HepG2 (cell line): ENCODE data around the gene LIPC. TPM values are rescaled to one million over a fixed set of nuclear protein-coding genes. Genes with fewer than 3 reads are reported as not detected.

Experiments
- ATAC-seq: fragments of 200-7000 bp; cut with Tn5 transposase; 3 replicates; pipeline ENCODE4 v1.9.1; 2020; ENCODE audit warnings: mild to moderate bottlenecking, moderate library complexity
- BruUV-seq: library from RNA; stranded (reverse); fragments of 400-500 nt; replicated peaks from 2 replicates; lab custom pipeline; 2021; lab: Mats Ljungman, UMichigan
- CTCF ChIA-PET: fragments of 300-600 bp; formaldehyde crosslinking; extraction: SDS; loops from one replicate; lab custom pipeline; 2021; ENCODE audit warnings: low total read pairs, inconsistent platforms, low intra/inter-chr PET ratio; lab: Yijun Ruan, JAX
- POLR2A ChIA-PET: fragments of 350-600 bp; sonication (Branson Sonifier 250); formaldehyde crosslinking; loops from one replicate; lab custom pipeline; 2020; ENCODE audit warnings: antibody characterized with exemption, inconsistent platforms; lab: Yijun Ruan, JAX
- DNase-seq: peaks from one replicate; pipeline ENCODE4 v3.0.0-alpha.2; 2015; ENCODE audit warnings: low spot score
- FAIRE-seq: peaks from 3 replicates; lab custom pipeline; 2011; peaks lifted over from hg19 to GRCh38; lab: Jason Lieb, UNC
- H2AFZ ChIP-seq: one replicate; pipeline ENCODE4 v1.6.1; 2011; ENCODE audit warnings: low read length, inconsistent platforms
- H3K27ac ChIP-seq: fragments of 300-600 bp; 3 replicates; pipeline ENCODE4 v1.8.0; 2011; ENCODE audit warnings: mixed run types, mild to moderate bottlenecking, mixed read lengths, low read length, inconsistent platforms; ENCODE audit not compliant: insufficient read depth; ENCODE audit errors: extremely low read length
- H3K27me3 ChIP-seq, 2 experiments: fragments of 200-600 bp in 1 of 2; 2 replicates in 1 of 2; 3 replicates in 1 of 2; pipeline versions ENCODE4 v1.6.0 to v1.8.0; 2011; ENCODE audit warnings: low read length in 2 of 2, mild to moderate bottlenecking in 2 of 2, moderate library complexity in 2 of 2, inconsistent platforms in 1 of 2; ENCODE audit not compliant: insufficient read depth in 2 of 2, control insufficient read depth in 1 of 2
- H3K36me3 ChIP-seq, 2 experiments: fragments of 200-600 bp in 1 of 2; replicated peaks in 1 of 2; 2 replicates in 1 of 2; 3 replicates in 1 of 2; pipeline versions ENCODE4 v1.5.1 to v1.8.0; 2011; ENCODE audit warnings: low read length in 2 of 2, inconsistent platforms in 1 of 2; ENCODE audit not compliant: insufficient read depth in 2 of 2, control insufficient read depth in 1 of 2
- H3K4me1 ChIP-seq: 2 replicates; pipeline ENCODE4 v1.5.1; 2012; ENCODE audit warnings: low read length, inconsistent platforms; ENCODE audit not compliant: insufficient read depth
- H3K4me2 ChIP-seq: 2 replicates; pipeline ENCODE4 v1.6.0; 2011; ENCODE audit warnings: low read depth, low read length, inconsistent platforms
- H3K4me3 ChIP-seq, 3 experiments: fragments of 200-600 bp in 1 of 3; sonication (generic), shearing (Covaris generic) in 1 of 3; replicated peaks in 1 of 3; 2 replicates each; pipeline ENCODE4 v1.5.1; 2011 to 2016; ENCODE audit warnings: low read length in 3 of 3, inconsistent platforms in 2 of 3, low read depth in 2 of 3, mild to moderate bottlenecking in 2 of 3, control low read depth in 1 of 3, mixed read lengths in 1 of 3; ENCODE audit not compliant: insufficient read depth in 1 of 3
- H3K79me2 ChIP-seq: one replicate; pipeline ENCODE4 v1.6.1; 2011; ENCODE audit warnings: low read length, inconsistent platforms; ENCODE audit not compliant: insufficient read depth
- H3K9ac ChIP-seq: 2 replicates; pipeline ENCODE4 v1.6.0; 2011; ENCODE audit warnings: mild to moderate bottlenecking, low read depth, low read length, inconsistent platforms; ENCODE audit not compliant: insufficient read depth
- H3K9me3 ChIP-seq: 2 replicates; pipeline ENCODE4 v1.5.1; 2012; ENCODE audit warnings: mild to moderate bottlenecking, low read length
- H4K20me1 ChIP-seq: 2 replicates; pipeline ENCODE4 v1.6.0; 2011; ENCODE audit warnings: inconsistent platforms, mild to moderate bottlenecking, low read length, moderate library complexity; ENCODE audit not compliant: insufficient read depth
- CAMTA2 ChIP-seq: sonication (generic); formaldehyde crosslinking; IDR thresholded peaks from 2 replicates; pipeline ENCODE4 v1.4.0; 2020; ENCODE audit warnings: mild to moderate bottlenecking, missing genetic modification reagents, borderline replicate concordance
- CCDC6 ChIP-seq: sonication (generic); formaldehyde crosslinking; IDR thresholded peaks from 2 replicates; pipeline ENCODE4 v1.8.1; 2022; ENCODE audit warnings: mild to moderate bottlenecking, missing genetic modification reagents, moderate library complexity
- HOMEZ ChIP-seq: IDR thresholded peaks from 2 replicates; pipeline ENCODE4 v1.6.1; 2016; ENCODE audit warnings: low read depth
- IKZF4 ChIP-seq: sonication (generic); formaldehyde crosslinking; IDR thresholded peaks from 2 replicates; pipeline ENCODE4 v1.5.1; 2020; ENCODE audit warnings: borderline replicate concordance, mild to moderate bottlenecking, low read depth, missing genetic modification reagents; ENCODE audit errors: not compliant biosample characterization
- KMT2A ChIP-seq: sonication (generic); formaldehyde crosslinking; IDR thresholded peaks from 2 replicates; pipeline ENCODE4 v1.4.0; 2020; ENCODE audit warnings: missing genetic modification reagents
- MAFK ChIP-seq, 2 experiments: IDR thresholded peaks in 1 of 2; conservative IDR thresholded peaks in 1 of 2; 2 replicates each; pipeline ENCODE4 v1.6.1; 2011; ENCODE audit warnings: improper control_type of control experiment in 2 of 2, low read length in 2 of 2
- MED8 ChIP-seq: sonication (generic); formaldehyde crosslinking; IDR thresholded peaks from 2 replicates; pipeline ENCODE4 v1.8.1; 2023; ENCODE audit warnings: mild to moderate bottlenecking, missing genetic modification reagents; ENCODE audit not compliant: insufficient replicate concordance
- NKX3-1 ChIP-seq: sonication (generic); formaldehyde crosslinking; IDR thresholded peaks from 2 replicates; pipeline ENCODE4 v1.5.0; 2020; ENCODE audit warnings: missing genetic modification reagents
- PRPF4 ChIP-seq: fragments of 200-400 bp; formaldehyde crosslinking; IDR thresholded peaks from 2 replicates; pipeline ENCODE4 v1.6.1; 2016; ENCODE audit warnings: low read length, low read depth; ENCODE audit not compliant: poor library complexity, severe bottlenecking
- SALL1 ChIP-seq: sonication (generic); formaldehyde crosslinking; IDR thresholded peaks from 2 replicates; pipeline ENCODE4 v1.8.0; 2022; ENCODE audit warnings: mild to moderate bottlenecking, missing genetic modification reagents
- SAP130 ChIP-seq: IDR thresholded peaks from 2 replicates; pipeline ENCODE4 v1.6.1; 2016; ENCODE audit warnings: low read depth
- SATB2 ChIP-seq: sonication (generic); formaldehyde crosslinking; IDR thresholded peaks from 2 replicates; pipeline ENCODE4 v1.5.0; 2020; ENCODE audit warnings: missing genetic modification reagents
- SRY ChIP-seq: sonication (generic); formaldehyde crosslinking; IDR thresholded peaks from 2 replicates; pipeline ENCODE4 v1.8.0; 2022; ENCODE audit warnings: mild to moderate bottlenecking, missing genetic modification reagents
- TEAD3 ChIP-seq: optimal IDR thresholded peaks from 2 replicates; pipeline ENCODE3; 2016; ENCODE audit warnings: borderline replicate concordance
- ZBTB33 ChIP-seq: sonication (generic); formaldehyde crosslinking; IDR thresholded peaks from 2 replicates; pipeline ENCODE4 v1.4.0; 2020; ENCODE audit warnings: missing genetic modification reagents
- ZFX ChIP-seq: sonication (generic); formaldehyde crosslinking; IDR thresholded peaks from 2 replicates; pipeline ENCODE4 v1.4.0; 2020; ENCODE audit warnings: mild to moderate bottlenecking, low read depth, missing genetic modification reagents, moderate library complexity
- ZNF609 ChIP-seq: sonication (generic); formaldehyde crosslinking; IDR thresholded peaks from 2 replicates; pipeline ENCODE4 v1.4.0; 2020; ENCODE audit warnings: mild to moderate bottlenecking, missing genetic modification reagents, borderline replicate concordance
- ZNF788 ChIP-seq: sonication (generic); formaldehyde crosslinking; IDR thresholded peaks from 2 replicates; pipeline ENCODE4 v1.5.0; 2020; ENCODE audit warnings: mild to moderate bottlenecking, missing genetic modification reagents, borderline replicate concordance
- WGBS: methylation state at CpG from one replicate; pipeline ENCODE4 v1.1.6; 2017; ENCODE audit warnings: low lambda C conversion rate; 5-methylcytosine and 5-hydroxymethylcytosine counted together
- in situ Hi-C: cut with HindIII; loops from 2 replicates; pipeline ENCODE4 v1.10.0; 2017; ENCODE audit warnings: low pct_unique_long_range_greater_than_20kb; ENCODE audit not compliant: extremely low pct_ligation_motif_present
- intact Hi-C: fragments of 100-400 bp; cut with micrococcal nuclease; formaldehyde crosslinking; loops from one replicate; pipeline ENCODE4 v1.10.0; 2022; ENCODE audit not compliant: unreplicated experiment
- polyA plus RNA-seq, 8 experiments: library from polyadenylated mRNA; depleted of rRNA in 3 of 8; stranded (reverse) in 7 of 8; unstranded in 1 of 8; fragments of >200 nt; fragmentation: Illumina TruSeq in 4 of 8; extraction: Trizol in 4 of 8; gene quantifications; 2 replicates each; pipeline versions ENCODE4 v1.2.1 to v1.2.3, GENCODE V29; 2011 to 2016; ENCODE audit warnings: low read depth in 4 of 8, missing spikeins in 1 of 8, mixed read lengths in 1 of 8; ENCODE audit not compliant: insufficient read depth in 1 of 8
- total RNA-seq, 5 experiments: library from RNA; depleted of rRNA; stranded (reverse); fragments of >200 nt; fragmentation: Illumina TruSeq; extraction: Trizol; gene quantifications; 2 replicates each; pipeline ENCODE4 v1.2.3, GENCODE V29; 2016; ENCODE audit warnings: low read depth in 1 of 5

The LIPC gene
- total and polyA plus RNA-seq, 2 of the 13 experiments (the other 11 are each of a cell fraction or from before 2014, with no cell fraction given): 26.0 to 38.0 TPM

GRCh38 chr15:58454950-58455401 lies 23.2 kb downstream of the LIPC start:
- H3K27ac ChIP-seq: no peak overlapping the region
- H2AFZ ChIP-seq: no peak overlapping the region
- no TSS peak for BruUV-seq
- CTCF ChIA-PET: no interaction called here
- in situ Hi-C loops: no loop called here
- H3K27me3 ChIP-seq: no peaks in the 10 kb centered on the region
- H3K4me1 ChIP-seq: peaks cover 47% of the 10 kb centered on the region
- no peaks in the 10 kb centered on the region for H3K9me3 ChIP-seq
- no peaks in the 10 kb centered on the region for H3K79me2 ChIP-seq
- intact Hi-C loops: no loop called here
- H3K4me3 ChIP-seq: no peak overlapping the region
- POLR2A ChIA-PET: no interaction called here
- peak; percentile 83 for DNase-seq
- H3K9ac ChIP-seq: no peak overlapping the region
- H4K20me1 ChIP-seq: no peaks in the 10 kb centered on the region
- H3K36me3 ChIP-seq: no peaks in the 10 kb centered on the region
- no peak for FAIRE-seq
- no peak overlapping the region for H3K4me2 ChIP-seq
- peak; percentile 72 for ATAC-seq
- WGBS: 52% methylated on average over 3 of the region's 3 CpGs
- TF ChIP-seq SATB2 (CRISPR knock-in tag): no peak
- TF ChIP-seq ZFX (CRISPR knock-in tag): no peak
- TF ChIP-seq CCDC6: no peak
- no peak for TF ChIP-seq KMT2A (CRISPR knock-in tag)
- no peak for TF ChIP-seq ZNF788 (CRISPR knock-in tag)
- no peak for TF ChIP-seq SRY (CRISPR knock-in tag)
- TF ChIP-seq TEAD3 (CRISPR knock-in tag): peak; percentile 14
- TF ChIP-seq PRPF4: no peak
- no peak for TF ChIP-seq MAFK (conservative IDR thresholded peaks at IDR 0.05 in 1 of 2, IDR thresholded peaks at IDR 0.05 in 1 of 2; ENCODE audit: low read length in 2 of 2)
- no peak for TF ChIP-seq CAMTA2
- TF ChIP-seq ZNF609 (CRISPR knock-in tag): peak; percentile 89; the same call in 1 of the 2 replicates
- no peak for TF ChIP-seq NKX3-1 (CRISPR knock-in tag)
- peak; percentile 16; the same call in 1 of the 2 replicates for TF ChIP-seq SALL1
- no peak for TF ChIP-seq ZBTB33
- no peak for TF ChIP-seq HOMEZ
- no peak for TF ChIP-seq IKZF4 (CRISPR knock-in tag)
- TF ChIP-seq SAP130 (CRISPR knock-in tag): peak; percentile 43
- TF ChIP-seq MED8 (CRISPR knock-in tag): no peak
